Upper lobe of left lung (tissue), 6 donors: ENCODE results near the gene DAPL1. TPM values are rescaled to one million over a fixed set of nuclear protein-coding genes. Genes with fewer than 3 reads are reported as not detected.

ENCODE experiments used
- ATAC-seq, 2 donors: fragments of 200-7000 bp; cut with Tn5 transposase; one replicate each; pipeline ENCODE4 v1.9.1; 2022; ENCODE audit warnings: mild to moderate bottlenecking in 2 of 2, moderate library complexity in 2 of 2; ENCODE audit not compliant: low FRiP score in 2 of 2
- DNase-seq, 2 donors: peaks; one replicate each; pipeline ENCODE4 v3.0.0-alpha.2; 2019 to 2020
- H3K27ac ChIP-seq, 4 donors: fragments of 200-600 bp; sonication (generic); one replicate each; pipeline ENCODE4 v1.5.1; 2016 to 2019
- H3K27me3 ChIP-seq, 4 donors: fragments of 200-600 bp; sonication (generic); one replicate each; pipeline ENCODE4 v1.5.1; 2017 to 2019
- H3K36me3 ChIP-seq, 4 donors: fragments of 200-600 bp; sonication (generic); one replicate each; pipeline ENCODE4 v1.5.1; 2016 to 2019
- H3K4me1 ChIP-seq, 4 donors: fragments of 200-600 bp; sonication (generic); one replicate each; pipeline ENCODE4 v1.5.1; 2018 to 2019
- H3K4me3 ChIP-seq, 4 donors: fragments of 200-600 bp; sonication (generic); one replicate each; pipeline ENCODE4 v1.5.1; 2017 to 2019; ENCODE audit warnings: mild to moderate bottlenecking in 2 of 4, moderate library complexity in 1 of 4
- H3K9me3 ChIP-seq, 4 donors: fragments of 200-600 bp; sonication (generic); one replicate each; pipeline ENCODE4 v1.5.1; 2018 to 2019
- EP300 ChIP-seq, 4 donors: sonication (generic); formaldehyde crosslinking; IDR thresholded peaks; one replicate each; pipeline ENCODE4 v1.5.1; 2017; ENCODE audit warnings: antibody characterized with exemption in 4 of 4, control low read depth in 2 of 4
- POLR2A ChIP-seq, 4 donors: fragments of 450-650 bp; IDR thresholded peaks; one replicate each; pipeline ENCODE4 v1.5.1; 2016 to 2017; ENCODE audit warnings: antibody characterized with exemption in 4 of 4, mild to moderate bottlenecking in 2 of 4
- POLR2AphosphoS5 ChIP-seq, 2 donors: sonication (generic); formaldehyde crosslinking; IDR thresholded peaks; one replicate each; pipeline ENCODE4 v1.5.1; 2017; ENCODE audit warnings: antibody characterized with exemption in 2 of 2
- WGBS, 2 donors: methylation state at CpG; one replicate each; pipeline ENCODE4 v1.1.5; 2017 to 2018; 5-methylcytosine and 5-hydroxymethylcytosine counted together
- total RNA-seq, 6 donors: library from RNA; depleted of rRNA in 4 of 6; stranded (reverse); fragments of >200 nt in 4 of 6; gene quantifications; one replicate each; pipeline versions ENCODE4 v1.1.0 to v1.2.1, GENCODE V29; 2016 to 2021
- TF ChIP-seq, protein P1 (sequence below), 6 experiments: fragments of 450-650 bp in 4 of 6; fragments of 200-600 bp in 2 of 6; sonication (generic) in 2 of 6; IDR thresholded peaks; one replicate each; pipeline ENCODE4 v1.5.1; 2016 to 2019; ENCODE audit warnings: antibody characterized with exemption in 6 of 6
- donor health status: DM: no; HTN: no; CAD: no; lungs with moderate emphysema.
- donor health status: DM: no; HTN: yes; CAD: no; lungs with severe emphysema.

Gene DAPL1
- total RNA-seq, 6 donors from 2014 or later, result 0.43 TPM; not detected in 5

DNA sequence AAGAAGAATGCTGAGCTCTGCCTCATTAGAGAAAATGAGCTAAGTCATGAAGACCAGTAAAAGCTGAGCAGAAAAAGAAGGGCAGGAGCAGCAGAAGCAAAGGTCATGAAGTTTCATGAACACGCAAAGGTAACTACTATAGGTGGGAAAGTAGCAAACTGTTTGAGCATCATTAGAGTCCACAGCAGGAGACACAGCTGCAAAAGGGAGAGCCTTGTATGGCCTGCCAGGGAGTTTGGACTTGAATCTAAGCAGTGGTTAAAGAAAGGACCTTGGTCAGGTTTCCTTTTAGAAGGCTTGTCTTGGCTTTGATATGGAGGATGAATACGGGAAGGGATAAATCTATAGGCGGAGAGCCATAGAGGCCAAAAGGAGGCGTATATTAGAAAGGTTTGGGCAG lies 34.0 kb downstream of the DAPL1 start:
- H3K27me3 ChIP-seq, result no peaks in the 10 kb centered on the region
- 91 to 97% methylated on average over 4 of the region's 4 CpGs for WGBS, 2 donors
- no peak for ATAC-seq
- no peaks in the 10 kb centered on the region for H3K9me3 ChIP-seq
- H3K27ac ChIP-seq, result no peak overlapping the region
- H3K4me3 ChIP-seq, result no peak overlapping the region
- TF ChIP-seq POLR2AphosphoS5 (IDR thresholded peaks at IDR 0.05) (no peak), EP300 (IDR thresholded peaks at IDR 0.05) (no peak), POLR2A (IDR thresholded peaks at IDR 0.05) (no peak)
- TF ChIP-seq, protein P1, sequence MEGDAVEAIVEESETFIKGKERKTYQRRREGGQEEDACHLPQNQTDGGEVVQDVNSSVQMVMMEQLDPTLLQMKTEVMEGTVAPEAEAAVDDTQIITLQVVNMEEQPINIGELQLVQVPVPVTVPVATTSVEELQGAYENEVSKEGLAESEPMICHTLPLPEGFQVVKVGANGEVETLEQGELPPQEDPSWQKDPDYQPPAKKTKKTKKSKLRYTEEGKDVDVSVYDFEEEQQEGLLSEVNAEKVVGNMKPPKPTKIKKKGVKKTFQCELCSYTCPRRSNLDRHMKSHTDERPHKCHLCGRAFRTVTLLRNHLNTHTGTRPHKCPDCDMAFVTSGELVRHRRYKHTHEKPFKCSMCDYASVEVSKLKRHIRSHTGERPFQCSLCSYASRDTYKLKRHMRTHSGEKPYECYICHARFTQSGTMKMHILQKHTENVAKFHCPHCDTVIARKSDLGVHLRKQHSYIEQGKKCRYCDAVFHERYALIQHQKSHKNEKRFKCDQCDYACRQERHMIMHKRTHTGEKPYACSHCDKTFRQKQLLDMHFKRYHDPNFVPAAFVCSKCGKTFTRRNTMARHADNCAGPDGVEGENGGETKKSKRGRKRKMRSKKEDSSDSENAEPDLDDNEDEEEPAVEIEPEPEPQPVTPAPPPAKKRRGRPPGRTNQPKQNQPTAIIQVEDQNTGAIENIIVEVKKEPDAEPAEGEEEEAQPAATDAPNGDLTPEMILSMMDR (IDR thresholded peaks at IDR 0.05), result no peak
- DNase-seq, result no peak
- no peaks in the 10 kb centered on the region for H3K36me3 ChIP-seq
- H3K4me1 ChIP-seq, result no peaks in the 10 kb centered on the region

DNA sequence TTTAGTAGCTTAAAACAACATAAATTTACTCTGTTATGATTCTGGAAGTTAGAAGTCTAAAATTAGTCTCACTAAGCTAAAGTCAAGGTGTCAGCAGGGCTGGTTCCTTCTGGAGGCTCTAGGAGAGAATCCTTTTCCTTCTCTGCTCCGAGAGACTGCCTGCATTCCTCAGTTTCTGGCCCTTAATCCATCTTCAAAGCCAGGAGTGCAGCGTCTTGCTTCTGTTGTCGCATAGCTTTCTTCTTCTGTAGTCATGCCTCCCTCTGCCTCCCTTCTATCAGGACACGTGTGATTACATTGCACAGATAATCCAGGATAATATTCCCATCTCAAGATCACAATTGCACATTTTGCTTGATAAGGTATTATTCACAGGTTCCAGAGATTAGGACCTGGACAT lies 35.1 kb downstream of the DAPL1 start:
- Histone ChIP-seq H3K4me3 (no peak overlapping the region), H3K27me3 (no peaks in the 10 kb centered on the region), H3K36me3 (no peaks in the 10 kb centered on the region), H3K27ac (no peak overlapping the region), H3K4me1 (no peaks in the 10 kb centered on the region), H3K9me3 (no peaks in the 10 kb centered on the region)
- TF ChIP-seq POLR2AphosphoS5 (IDR thresholded peaks at IDR 0.05), result no peak
- TF ChIP-seq, protein P1 (IDR thresholded peaks at IDR 0.05), result no peak
- TF ChIP-seq EP300 (IDR thresholded peaks at IDR 0.05), result no peak
- no peak for TF ChIP-seq POLR2A (IDR thresholded peaks at IDR 0.05)
- DNase-seq, result no peak
- 76 to 89% methylated on average over 4 of the region's 4 CpGs for WGBS, 2 donors
- no peak for ATAC-seq

DNA sequence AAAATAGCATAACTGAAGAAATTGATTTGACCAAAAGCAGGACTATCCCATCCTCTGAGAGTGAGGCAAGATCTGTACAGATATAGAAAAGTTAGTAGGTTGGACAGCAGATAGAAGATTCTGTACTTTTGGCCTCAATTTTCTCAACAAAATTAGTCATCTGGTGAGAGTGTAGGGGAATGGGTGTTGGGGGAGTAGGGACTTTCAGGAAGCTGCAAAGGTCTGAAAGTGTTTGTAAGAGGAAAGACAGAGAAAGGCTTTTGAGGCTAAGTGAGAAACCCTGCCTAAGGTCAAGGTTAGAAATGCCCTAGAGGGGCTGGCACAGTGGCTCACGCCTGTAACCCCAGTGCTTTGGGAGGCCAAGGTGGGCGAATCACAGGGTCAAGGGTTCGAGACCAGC lies 40.3 kb downstream of the DAPL1 start:
- ATAC-seq (no peak), DNase-seq (no peak)
- H3K9me3 ChIP-seq, result no peaks in the 10 kb centered on the region
- no peak for TF ChIP-seq POLR2A (IDR thresholded peaks at IDR 0.05)
- H3K27me3 ChIP-seq, result no peaks in the 10 kb centered on the region
- H3K4me1 ChIP-seq, result no peaks in the 10 kb centered on the region
- no peaks in the 10 kb centered on the region for H3K36me3 ChIP-seq
- WGBS, 2 donors, result 95 to 98% methylated on average over 3 of the region's 3 CpGs
- H3K4me3 ChIP-seq, result no peak overlapping the region
- H3K27ac ChIP-seq, result no peak overlapping the region

DNA sequence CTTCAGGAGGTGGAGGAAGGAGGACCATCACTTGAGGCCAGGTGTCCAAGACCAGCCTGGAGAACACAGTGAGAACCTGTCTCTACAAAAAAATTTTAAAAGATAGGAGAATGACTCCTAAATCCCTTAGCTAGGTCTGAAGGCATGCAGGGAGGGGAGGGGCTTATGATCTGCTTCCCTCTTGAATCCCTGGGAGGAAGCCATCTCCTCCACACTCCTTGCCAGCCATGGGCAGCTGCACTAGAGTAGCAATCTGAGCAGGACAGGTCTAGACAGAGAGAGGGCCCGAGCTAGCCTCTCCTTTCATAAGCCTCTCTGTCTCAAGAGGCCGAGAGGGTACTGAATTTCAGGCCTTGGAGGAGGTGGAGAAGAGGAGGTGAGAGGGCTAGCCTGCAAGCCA lies 42.5 kb downstream of the DAPL1 start:
- H3K9me3 ChIP-seq, result no peaks in the 10 kb centered on the region
- no peak for DNase-seq
- no peak overlapping the region for H3K27ac ChIP-seq
- no peaks in the 10 kb centered on the region for H3K27me3 ChIP-seq
- 56 to 96% methylated on average over 2 of the region's 2 CpGs for WGBS, 2 donors
- no peak for ATAC-seq
- H3K4me3 ChIP-seq, result no peak overlapping the region
- TF ChIP-seq EP300 (IDR thresholded peaks at IDR 0.05), result no peak
- TF ChIP-seq POLR2A (IDR thresholded peaks at IDR 0.05), result no peak
- TF ChIP-seq POLR2AphosphoS5 (IDR thresholded peaks at IDR 0.05), result no peak
- TF ChIP-seq, protein P1 (IDR thresholded peaks at IDR 0.05), result no peak
- no peaks in the 10 kb centered on the region for H3K4me1 ChIP-seq
- no peaks in the 10 kb centered on the region for H3K36me3 ChIP-seq

DNA sequence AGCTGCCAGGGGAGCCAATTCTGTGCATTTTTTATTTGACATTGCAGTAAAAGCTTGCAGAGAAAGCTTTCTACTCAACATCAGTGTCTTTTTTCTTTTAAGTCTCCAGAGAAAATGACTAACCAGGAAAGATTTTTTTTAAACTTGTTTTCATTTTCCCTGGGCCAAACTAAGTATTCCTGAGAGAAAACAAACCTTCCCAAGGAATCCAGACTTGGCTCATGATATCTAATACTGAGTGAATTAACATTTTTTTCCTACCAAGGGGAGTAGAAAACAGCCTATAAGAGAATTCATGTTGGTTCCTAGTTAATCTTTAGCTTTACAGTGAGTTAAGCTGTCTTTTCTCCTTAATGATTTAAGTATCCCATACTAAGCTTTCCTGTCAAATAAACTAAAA lies 46.7 kb downstream of the DAPL1 start:
- Histone ChIP-seq H3K4me1 (no peaks in the 10 kb centered on the region), H3K36me3 (no peaks in the 10 kb centered on the region), H3K4me3 (no peak overlapping the region), H3K9me3 (no peaks in the 10 kb centered on the region), H3K27ac (no peak overlapping the region), H3K27me3 (no peaks in the 10 kb centered on the region)
- TF ChIP-seq POLR2AphosphoS5 (IDR thresholded peaks at IDR 0.05) (no peak), POLR2A (IDR thresholded peaks at IDR 0.05) (no peak)
- TF ChIP-seq, protein P1 (IDR thresholded peaks at IDR 0.05), result no peak
- ATAC-seq (no peak), DNase-seq (no peak)
